ENCODE results near the gene RNF207. TPM values are rescaled to one million over a fixed set of nuclear protein-coding genes. Genes with fewer than 3 reads are reported as not detected.

RNF207 gene
- total and polyA plus RNA-seq, 2 of the 8 experiments (the other 6 are each of a cell fraction or from before 2014, with no cell fraction given), result 3.9 to 5.4 TPM

DNA sequence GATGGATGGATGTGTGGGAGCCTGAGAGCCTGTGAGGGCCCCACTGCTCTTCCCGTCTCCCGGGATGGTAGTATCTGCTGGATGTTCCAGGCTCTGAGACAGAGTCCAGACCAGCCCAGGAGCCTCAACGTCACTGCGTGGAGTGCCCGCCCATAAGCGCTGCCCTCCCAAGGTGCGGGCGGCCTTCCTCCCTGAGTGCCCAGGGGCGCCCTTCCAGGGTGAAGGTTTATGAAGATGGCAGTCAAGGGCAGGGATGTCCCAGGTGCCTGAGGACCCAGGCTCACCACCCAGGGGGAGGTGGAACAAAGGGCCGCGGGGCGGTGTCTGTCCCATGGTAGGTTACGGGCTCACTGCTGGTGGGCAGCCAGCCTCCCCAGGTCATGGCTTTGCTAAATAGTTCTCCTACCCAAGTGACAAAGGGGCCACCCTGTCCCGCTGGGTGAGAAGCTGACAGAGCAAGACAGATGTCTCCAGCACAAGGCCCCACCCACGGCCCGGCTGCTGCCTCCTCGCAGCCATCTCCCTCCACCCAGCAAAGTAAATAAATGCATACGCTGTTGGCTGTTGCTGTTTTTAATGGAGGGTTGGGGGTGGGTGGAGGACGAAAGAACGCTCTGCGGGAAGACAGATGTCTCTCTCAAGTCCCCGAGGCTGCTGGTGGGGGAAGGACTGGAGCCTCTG is 63.9 kb downstream of the RNF207 start:
- Histone ChIP-seq H2BK20ac (ENCODE audit: low read length) (no peak overlapping the region), H3K4me3 (ENCODE audit: extremely low read depth in 1 of 4, insufficient read depth in 2 of 4, low read depth in 3 of 4, low read length in 4 of 4) (no peak overlapping the region), H3K79me2 (ENCODE audit: control insufficient read depth in 1 of 2, insufficient read depth in 2 of 2, low read length in 2 of 2) (no peaks in the 10 kb centered on the region), H3K14ac (ENCODE audit: insufficient read length) (no peak overlapping the region), H4K8ac (ENCODE audit: extremely low read depth, insufficient read depth, low read length) (peak overlapping the region; percentile 14; the same call in 1 of the 2 replicates), H4K20me1 (replicated peaks in 1 of 2; ENCODE audit: control insufficient read depth in 1 of 2, insufficient read depth in 2 of 2, low read length in 2 of 2) (peaks cover 5 to 20% of the 10 kb centered on the region in 2 experiments), H3K4me2 (ENCODE audit: insufficient read depth in 1 of 2, low read depth in 2 of 2, low read length in 2 of 2) (no peak overlapping the region), H3K27ac (ENCODE audit: low read depth, low read length) (no peak overlapping the region), H3K23ac (ENCODE audit: insufficient read length) (no peak overlapping the region), H2BK15ac (ENCODE audit: low read length) (no peak overlapping the region), H3K56ac (replicated peaks; ENCODE audit: insufficient read length, low read depth, low read length) (no peak overlapping the region), H2BK12ac (ENCODE audit: low read depth, low read length) (no peak overlapping the region), H3K27me3 (replicated peaks in 1 of 4; ENCODE audit: control insufficient read depth in 3 of 4, extremely low read depth in 1 of 4, insufficient read depth in 3 of 4, low read length in 3 of 4) (no peaks in the 10 kb centered on the region), H4K91ac (replicated peaks; ENCODE audit: insufficient read length, low read length) (no peak overlapping the region), H3K4me1 (replicated peaks in 1 of 4; ENCODE audit: control insufficient read depth in 3 of 4, insufficient read depth in 4 of 4, low read length in 3 of 4) (peaks cover 0 to 18% (median 8%) of the 10 kb centered on the region in 4 experiments; a peak in 6 of 7 replicates), H3K4ac (replicated peaks; ENCODE audit: insufficient read length, low read depth, low read length) (no peak overlapping the region), H2BK5ac (ENCODE audit: low read depth, low read length) (no peak overlapping the region), H3K18ac (ENCODE audit: extremely low read depth, low read length) (no peak overlapping the region), H2AFZ (ENCODE audit: low read length) (no peak overlapping the region), H3K9ac (replicated peaks in 1 of 4; ENCODE audit: extremely low read depth in 1 of 4, low read depth in 3 of 4, low read length in 3 of 4) (no peak overlapping the region), H2BK120ac (replicated peaks; ENCODE audit: low read depth, low read length) (no peak overlapping the region), H2AK5ac (ENCODE audit: low read depth, low read length) (no peak overlapping the region), H3K79me1 (ENCODE audit: low read depth, low read length) (no peaks in the 10 kb centered on the region), H3K36me3 (ENCODE audit: control insufficient read depth in 2 of 4, insufficient read depth in 4 of 4, low read length in 3 of 4) (no peaks in the 10 kb centered on the region; a peak in 2 of 8 replicates), H3K23me2 (ENCODE audit: low read depth, low read length) (no peaks in the 10 kb centered on the region), H3K9me3 (ENCODE audit: insufficient read depth in 2 of 2, low read depth in 1 of 2, low read length in 1 of 2) (no peaks in the 10 kb centered on the region), H4K5ac (ENCODE audit: insufficient read length, low read depth, low read length) (no peak overlapping the region)
- CTCF ChIA-PET (ENCODE audit: partially characterized antibody), result interaction anchor here (1.1 to 7.0 kb wide), 8 partner anchors 15 to 138 kb away, joined by 3 to 51 read pairs (median 6); no protein-coding TSS in a partner anchor
- FAIRE-seq (no peak), DNase-seq (ENCODE audit: low read depth in 1 of 2, low spot score in 2 of 2) (no peak)
- POLR2A ChIA-PET (ENCODE audit: partially characterized antibody), result interaction anchor here (1.4 kb wide), 1 partner anchor 10 kb away, joined by 4 read pairs; no protein-coding TSS in a partner anchor
- WGBS, 2 experiments (ENCODE audit: extremely low coverage in 1 of 2, insufficient coverage in 1 of 2, insufficient read length in 1 of 2, insufficient replicate concordance in 2 of 2, low coverage in 1 of 2, low lambda C conversion rate in 2 of 2, missing lambda C conversion rate in 1 of 2), result 93% methylated on average over 20 of the region's 22 CpGs; no CpG with 5 or more reads in 1 of the 2 experiments
- TF ChIP-seq HDAC6 (IDR thresholded peaks at IDR 0.05; ENCODE audit: low read depth, low read length) (no peak), MAX (IDR thresholded peaks at IDR 0.05) (no peak), CTCF (IDR thresholded peaks at IDR 0.05; ENCODE audit: control extremely low read depth in 1 of 3, insufficient read depth in 1 of 3, low read depth in 1 of 3, low read length in 3 of 3) (no peak), NRF1 (IDR thresholded peaks at IDR 0.05; ENCODE audit: low read depth, low read length) (no peak), SRF (IDR thresholded peaks at IDR 0.05; ENCODE audit: low read depth, low read length) (no peak), KDM1A (IDR thresholded peaks at IDR 0.05; ENCODE audit: borderline replicate concordance, low read length) (no peak), CTBP2 (IDR thresholded peaks at IDR 0.05; ENCODE audit: borderline replicate concordance, insufficient read depth, insufficient read length, low read length) (no peak), KDM5A (IDR thresholded peaks at IDR 0.05; ENCODE audit: low read length) (no peak), BRCA1 (IDR thresholded peaks at IDR 0.05; ENCODE audit: low read depth, low read length) (no peak), EGR1 (IDR thresholded peaks at IDR 0.05; ENCODE audit: borderline replicate concordance, low read depth, low read length) (no peak)
